Measurements from ENCODE around the gene CAMTA1. TPM values are rescaled to one million over a fixed set of nuclear protein-coding genes. Genes with fewer than 3 reads are reported as not detected.

The CAMTA1 gene
- total RNA-seq, 1 donor from 2014 or later: 268 TPM

- H3K27me3 ChIP-seq: no peaks in the 10 kb centered on the region
- peaks cover 16% of the 10 kb centered on the region for H3K27me3 Mint-ChIP-seq (ENCODE audit: insufficient read depth, low read depth)
- peak overlapping the region; percentile 96 for H3K4me2 ChIP-seq
- peaks cover 62% of the 10 kb centered on the region for H3K4me1 Mint-ChIP-seq
- no peaks in the 10 kb centered on the region for H3K36me3 ChIP-seq
- no peak overlapping the region for H3K27ac ChIP-seq
- DNase-seq (ENCODE audit: low spot score): no peak
- no peaks in the 10 kb centered on the region for H3K9me3 Mint-ChIP-seq
- H3K9ac ChIP-seq: no peak overlapping the region
- H3K4me3 ChIP-seq: peak overlapping the region; percentile 62
- H4K20me1 ChIP-seq (ENCODE audit: low read depth): peaks cover 6% of the 10 kb centered on the region
- H3F3A ChIP-seq (ENCODE audit: low read depth): peaks cover 14% of the 10 kb centered on the region
- peaks cover 28% of the 10 kb centered on the region for H3K4me1 ChIP-seq
- H3K27ac Mint-ChIP-seq: no peak overlapping the region
- H3K4me3 Mint-ChIP-seq: peak overlapping the region; percentile 79
- H3K9me3 ChIP-seq (ENCODE audit: low read depth): no peaks in the 10 kb centered on the region
- H2AFZ ChIP-seq (replicated peaks): no peak overlapping the region
- TF ChIP-seq EZH2 (IDR thresholded peaks at IDR 0.05) (no peak), CTCF (IDR thresholded peaks at IDR 0.05) (no peak), EZH2phosphoT487 (IDR thresholded peaks at IDR 0.05) (no peak)
- H3K79me2 ChIP-seq (ENCODE audit: low read depth): no peaks in the 10 kb centered on the region
- no peaks in the 10 kb centered on the region for H3K36me3 Mint-ChIP-seq
These were observed 176.0 kb downstream of the CAMTA1 start for GRCh38 chr1:6961289-6961688.

- H3K36me3 Mint-ChIP-seq: no peaks in the 10 kb centered on the region
- H3K4me1 Mint-ChIP-seq: peaks cover 56% of the 10 kb centered on the region
- Histone ChIP-seq H3K9me3 (ENCODE audit: low read depth) (no peaks in the 10 kb centered on the region), H3K36me3 (no peaks in the 10 kb centered on the region), H2AFZ (replicated peaks) (peak overlapping the region; percentile 59), H3K4me1 (peaks cover 21% of the 10 kb centered on the region), H3K27me3 (no peaks in the 10 kb centered on the region), H3K79me2 (ENCODE audit: low read depth) (no peaks in the 10 kb centered on the region), H3K9ac (no peak overlapping the region), H3K27ac (no peak overlapping the region), H3F3A (ENCODE audit: low read depth) (peaks cover 7% of the 10 kb centered on the region), H3K4me3 (peak overlapping the region; percentile 62), H4K20me1 (ENCODE audit: low read depth) (peaks cover 6% of the 10 kb centered on the region), H3K4me2 (peak overlapping the region; percentile 96)
- TF ChIP-seq EZH2 (IDR thresholded peaks at IDR 0.05) (no peak), EZH2phosphoT487 (IDR thresholded peaks at IDR 0.05) (no peak), CTCF (IDR thresholded peaks at IDR 0.05) (no peak)
- peaks cover 18% of the 10 kb centered on the region for H3K27me3 Mint-ChIP-seq (ENCODE audit: insufficient read depth, low read depth)
- peak overlapping the region; percentile 79 for H3K4me3 Mint-ChIP-seq
- H3K27ac Mint-ChIP-seq: no peak overlapping the region
- no peaks in the 10 kb centered on the region for H3K9me3 Mint-ChIP-seq
- no peak for DNase-seq (ENCODE audit: low spot score)
These were observed 176.7 kb downstream of the CAMTA1 start for GRCh38 chr1:6961905-6962477.

GRCh38 chr1:6962478-6962995 lies 177.3 kb downstream of the CAMTA1 start:
- H3K36me3 ChIP-seq: no peaks in the 10 kb centered on the region

More at GRCh38 chr1:6962478-6962995, 177.3 kb downstream of the CAMTA1 start:
- peaks cover 20% of the 10 kb centered on the region for H3K4me1 ChIP-seq
- H3F3A ChIP-seq (ENCODE audit: low read depth): peaks cover 6% of the 10 kb centered on the region
- no peak overlapping the region for H3K4me3 ChIP-seq
- peaks cover 18% of the 10 kb centered on the region for H3K27me3 Mint-ChIP-seq (ENCODE audit: insufficient read depth, low read depth)
- H3K27ac Mint-ChIP-seq: no peak overlapping the region
- no peak for TF ChIP-seq EZH2 (IDR thresholded peaks at IDR 0.05)
- no peak for TF ChIP-seq CTCF (IDR thresholded peaks at IDR 0.05)
- TF ChIP-seq EZH2phosphoT487 (IDR thresholded peaks at IDR 0.05): no peak
- peaks cover 6% of the 10 kb centered on the region for H4K20me1 ChIP-seq (ENCODE audit: low read depth)
- no peak overlapping the region for H3K9ac ChIP-seq
- H2AFZ ChIP-seq (replicated peaks): no peak overlapping the region
- H3K9me3 ChIP-seq (ENCODE audit: low read depth): no peaks in the 10 kb centered on the region
- no peak overlapping the region for H3K4me2 ChIP-seq
- peak; percentile 99 for DNase-seq (ENCODE audit: low spot score)
- H3K36me3 Mint-ChIP-seq: no peaks in the 10 kb centered on the region
- H3K4me1 Mint-ChIP-seq: peaks cover 54% of the 10 kb centered on the region
- H3K27me3 ChIP-seq: no peaks in the 10 kb centered on the region
- H3K79me2 ChIP-seq (ENCODE audit: low read depth): no peaks in the 10 kb centered on the region
- H3K9me3 Mint-ChIP-seq: no peaks in the 10 kb centered on the region
- H3K4me3 Mint-ChIP-seq: peak overlapping the region; percentile 68
- no peak overlapping the region for H3K27ac ChIP-seq

Measured in neural progenitor cell (in vitro differentiated cells).